Stimulated activated CD8-positive, alpha-beta memory T cell treated with anti-CD3 and anti-CD28 coated beads, Interleukin-4, amount 100 ng/mL, for 48 hours (primary cell): ENCODE data around the gene COG5.

ENCODE experiments used
- DNase-seq: peaks from one replicate; pipeline ENCODE4 v3.0.0-alpha.2; 2020

Gene COG5

DNA sequence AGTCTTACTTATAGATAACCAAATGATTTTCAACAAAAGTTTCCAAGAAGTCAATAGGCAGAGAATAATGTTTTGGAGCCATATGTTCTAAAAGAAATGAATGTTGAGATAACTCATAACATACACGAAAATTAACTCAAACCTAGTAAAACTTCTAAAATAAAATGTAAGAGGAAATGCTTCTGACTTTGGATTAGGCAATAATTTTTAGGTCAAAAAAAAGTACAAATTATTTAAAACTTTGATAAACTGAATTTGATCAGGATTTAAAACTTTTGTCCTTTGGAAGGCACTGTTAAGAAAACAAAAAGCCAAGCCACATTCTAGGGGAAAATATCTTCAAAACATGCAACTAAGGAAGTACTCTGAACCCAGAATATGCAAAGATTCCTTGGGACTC, 242.1 kb downstream of the COG5 start:
- no peak for DNase-seq

DNA sequence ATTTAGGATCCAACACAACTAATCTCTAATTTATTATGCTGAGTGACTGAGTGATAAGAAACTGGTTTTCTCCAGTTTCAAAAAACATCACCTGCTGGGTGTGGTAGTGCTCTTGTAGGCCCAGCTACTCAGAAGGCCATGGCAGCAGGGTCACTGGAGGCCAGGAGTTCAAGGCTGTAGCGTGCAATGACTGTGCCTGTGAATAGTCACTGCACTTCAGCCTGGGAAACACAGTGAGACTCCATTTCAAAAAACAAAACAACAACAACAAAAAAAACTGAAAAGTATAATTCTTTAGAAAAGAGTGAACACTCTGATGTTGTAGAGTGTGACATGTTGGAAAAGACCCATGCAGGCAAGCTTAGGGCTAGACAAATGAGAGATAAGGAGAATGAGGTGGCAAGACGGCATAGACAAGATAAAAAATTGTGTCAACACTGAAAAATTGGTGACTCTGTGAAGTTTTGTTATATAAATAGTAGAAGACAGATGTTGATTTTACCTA, 243.9 kb downstream of the COG5 start:
- DNase-seq, result no peak

- no peak for DNase-seq
Measured at GRCh38 chr7:107318523-107319160, 245.1 kb downstream of the COG5 start.

DNA sequence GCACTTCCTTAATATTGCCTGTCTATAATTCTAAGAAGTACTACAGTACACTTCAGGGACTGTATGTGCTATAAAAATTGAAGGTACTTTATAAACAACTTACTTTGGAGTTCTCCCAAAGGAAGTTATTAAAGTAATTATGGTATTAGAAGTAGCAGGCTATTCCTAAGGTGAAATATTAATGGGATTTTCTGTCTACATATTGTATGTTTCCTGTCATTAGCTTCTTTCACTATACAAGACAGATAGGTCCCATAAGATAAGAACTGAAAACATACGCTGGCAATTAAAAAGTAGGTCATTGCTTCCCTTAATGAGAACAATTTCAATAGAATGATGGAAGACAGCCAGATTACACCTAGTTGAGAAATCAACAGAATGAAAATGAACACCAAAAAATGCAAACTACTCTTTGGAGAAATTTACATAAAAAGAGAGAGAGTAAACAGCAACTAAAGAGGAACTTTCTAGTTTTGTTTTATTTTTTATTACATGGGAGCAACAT, 248.0 kb downstream of the COG5 start:
- no peak for DNase-seq

- no peak for DNase-seq
Measured at GRCh38 chr7:107313355-107313754, 250.4 kb downstream of the COG5 start.

DNA sequence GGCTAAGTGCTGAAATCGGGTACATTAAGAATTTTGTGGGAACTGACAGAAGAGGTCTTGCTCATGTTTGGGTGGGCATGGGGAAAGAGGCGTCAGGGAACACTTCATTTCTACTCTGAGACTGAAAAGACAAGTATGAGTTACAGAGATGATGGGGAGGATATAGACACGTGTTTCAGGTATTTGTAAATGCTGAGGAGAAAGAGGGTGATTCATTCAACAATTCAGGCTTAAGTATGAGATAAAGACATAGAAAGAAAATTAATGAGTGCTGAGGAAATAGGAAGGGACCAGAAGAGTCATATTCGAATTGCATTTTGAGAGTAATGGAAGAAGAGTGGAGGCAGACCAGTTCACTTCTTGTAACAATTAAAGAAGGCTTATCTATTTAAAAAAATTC, 251.3 kb downstream of the COG5 start:
- DNase-seq, result no peak

DNA sequence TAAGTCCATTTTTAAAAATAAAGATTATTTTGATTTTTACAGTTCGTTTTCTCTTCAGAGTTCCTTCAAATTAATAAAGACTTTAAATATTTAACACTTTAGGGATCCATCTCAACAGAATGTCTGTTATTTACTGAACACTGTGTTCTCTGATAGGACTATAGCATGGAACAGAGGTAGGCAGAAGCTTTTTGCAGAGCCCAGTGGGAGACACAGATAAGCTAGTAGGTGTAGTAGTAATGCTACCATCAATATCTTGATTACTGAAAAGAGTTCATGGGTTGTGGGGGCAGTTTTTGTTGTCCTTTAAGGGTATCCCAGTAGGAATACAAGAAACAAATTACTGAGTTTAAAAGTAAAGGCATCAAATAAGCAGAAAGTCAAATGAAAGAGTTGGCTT, 254.4 kb downstream of the COG5 start:
- DNase-seq, result no peak

- no peak for DNase-seq
Measured at GRCh38 chr7:107304636-107305035, 259.1 kb downstream of the COG5 start.

DNA sequence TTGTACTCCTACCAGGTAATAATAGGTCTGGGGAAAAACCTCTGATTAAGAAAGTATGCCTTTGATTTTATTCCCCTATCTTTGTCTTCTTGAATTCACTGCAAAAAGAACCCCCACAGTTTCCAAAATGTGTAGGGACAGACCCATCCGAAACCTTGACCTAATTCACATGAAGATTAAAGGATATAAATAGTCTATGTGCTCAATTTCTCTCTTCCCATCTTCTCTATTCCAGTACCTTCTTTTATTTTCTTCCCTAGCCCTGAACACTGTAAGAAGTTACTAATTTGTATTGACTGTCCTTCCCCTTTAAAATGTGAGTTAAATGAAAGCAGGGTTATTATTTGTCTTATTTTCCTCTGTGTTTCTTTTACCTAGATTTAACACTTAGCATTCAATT, 259.7 kb downstream of the COG5 start:
- no peak for DNase-seq

GRCh38 chr7:107302250-107302847, 261.4 kb downstream of the COG5 start:
- DNase-seq, result no peak

DNA sequence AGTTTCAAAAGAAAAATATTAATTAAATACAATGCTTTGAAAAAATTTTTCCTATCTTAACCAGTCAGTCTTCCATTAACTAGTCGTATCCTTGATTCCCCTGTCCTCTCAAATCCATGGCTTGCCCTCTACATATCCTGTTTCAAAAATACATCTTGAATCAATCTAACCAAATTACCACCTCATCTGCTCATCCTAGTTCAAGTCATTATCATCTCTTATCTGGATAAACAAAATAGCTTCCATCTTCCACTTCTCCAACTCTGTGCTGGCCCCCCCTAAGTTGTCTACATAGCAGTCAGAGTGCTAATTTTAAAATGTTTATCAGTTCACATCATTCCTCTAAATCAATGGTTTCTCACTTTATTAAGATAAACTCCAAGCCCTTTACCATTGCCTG, 269.5 kb downstream of the COG5 start:
- no peak for DNase-seq

DNA sequence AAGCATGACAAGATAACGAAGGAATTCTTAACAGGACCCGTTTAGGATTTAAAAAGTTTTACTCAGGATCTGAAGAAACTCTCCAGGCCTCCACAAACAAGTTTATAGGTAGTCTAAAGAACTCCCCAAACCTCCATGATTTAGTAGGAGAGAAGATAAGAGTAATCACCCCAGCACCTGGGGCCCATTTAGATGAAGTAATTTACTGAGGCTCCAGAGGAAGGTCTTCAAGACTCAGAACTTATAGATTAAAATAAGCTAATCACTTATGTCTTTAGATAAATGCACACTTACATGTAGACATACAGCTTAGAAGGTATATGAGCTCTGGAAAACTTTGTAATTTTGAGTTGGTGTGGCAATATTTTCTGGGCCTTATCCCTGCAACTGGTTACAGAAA, 271.1 kb downstream of the COG5 start:
- no peak for DNase-seq

GRCh38 chr7:107291434-107291833, 272.3 kb downstream of the COG5 start:
- no peak for DNase-seq

- DNase-seq, result no peak
Measured at GRCh38 chr7:107286751-107287621, 276.7 kb downstream of the COG5 start.

DNA sequence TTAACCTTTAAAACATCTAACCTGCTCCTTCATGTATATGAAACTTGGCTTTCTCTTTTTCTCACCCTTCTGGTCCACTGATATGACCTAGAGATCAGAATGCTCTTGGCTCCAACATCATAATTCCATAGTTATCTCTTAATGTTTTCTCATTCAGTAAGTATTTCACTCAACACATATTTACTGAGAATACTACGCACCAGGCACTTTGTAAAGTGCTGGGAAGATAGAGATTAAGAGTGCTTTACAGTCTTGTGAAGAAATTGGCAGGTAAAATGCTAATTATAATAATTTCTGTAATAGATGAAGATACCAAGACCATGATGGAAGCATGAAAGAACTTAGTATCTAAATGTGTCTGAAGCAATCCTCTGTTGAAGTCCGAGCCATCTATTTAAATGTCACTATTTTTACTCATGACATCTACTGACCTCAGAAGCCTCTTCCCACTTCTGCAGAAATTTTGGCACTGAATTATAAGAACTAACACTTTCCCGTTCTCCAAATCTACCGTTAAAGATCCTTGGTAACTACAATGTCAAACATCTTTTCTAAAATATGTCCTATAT, 278.7 kb downstream of the COG5 start:
- no peak for DNase-seq

- DNase-seq, result no peak
Measured at GRCh38 chr7:107277331-107277730, 286.4 kb downstream of the COG5 start.

DNA sequence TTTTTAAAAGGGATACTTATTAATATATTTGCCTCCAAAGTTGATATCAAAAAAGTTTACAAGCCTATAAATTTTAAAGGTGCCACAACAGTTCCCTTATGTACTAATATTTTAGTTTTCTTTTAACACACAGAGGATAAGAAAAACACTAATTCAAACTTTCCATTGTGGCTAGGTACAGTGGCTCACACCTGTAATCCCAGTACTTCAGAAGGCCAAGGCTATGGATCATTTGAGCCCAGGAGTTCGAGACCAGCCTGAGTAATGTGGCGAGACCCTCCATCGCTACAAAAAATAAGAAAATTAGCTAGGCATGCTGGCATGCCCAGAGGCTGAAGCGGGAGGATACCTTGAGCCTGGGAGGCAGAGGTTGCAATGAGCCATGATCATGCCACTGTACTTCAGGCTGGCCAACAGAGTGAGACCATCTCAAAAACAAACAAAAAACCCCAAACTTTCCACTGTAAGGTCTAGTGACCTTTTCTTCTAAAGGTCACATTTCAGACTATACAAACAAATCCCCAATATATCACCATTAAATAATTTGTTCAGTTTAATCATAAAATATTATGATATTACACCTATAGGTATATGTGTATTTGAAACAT, 287.4 kb downstream of the COG5 start:
- DNase-seq, result no peak

- DNase-seq, result no peak
Measured at GRCh38 chr7:107274506-107274905, 289.2 kb downstream of the COG5 start.

- DNase-seq, result no peak
Measured at GRCh38 chr7:107269790-107270189, 293.9 kb downstream of the COG5 start.

GRCh38 chr7:107268594-107268993, 295.1 kb downstream of the COG5 start:
- DNase-seq, result no peak

DNA sequence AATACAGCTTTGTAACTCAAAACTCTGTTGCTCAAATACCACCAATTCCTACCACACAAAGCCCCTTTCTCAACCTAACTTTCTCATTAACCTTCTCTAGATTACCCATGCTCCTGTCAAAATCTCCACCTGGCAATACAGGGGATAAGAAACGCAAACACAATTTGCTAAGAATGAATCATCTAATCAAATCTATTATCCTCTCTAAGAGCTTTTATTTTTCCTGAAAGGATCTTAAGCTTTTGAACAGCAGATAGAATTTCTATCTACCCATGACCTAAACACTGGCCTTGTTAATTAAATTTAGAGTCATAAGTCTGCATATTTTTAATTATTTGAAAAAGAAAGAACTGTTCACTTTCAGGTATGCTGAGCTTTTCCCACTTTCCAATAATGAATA, 296.6 kb downstream of the COG5 start:
- DNase-seq, result no peak

DNA sequence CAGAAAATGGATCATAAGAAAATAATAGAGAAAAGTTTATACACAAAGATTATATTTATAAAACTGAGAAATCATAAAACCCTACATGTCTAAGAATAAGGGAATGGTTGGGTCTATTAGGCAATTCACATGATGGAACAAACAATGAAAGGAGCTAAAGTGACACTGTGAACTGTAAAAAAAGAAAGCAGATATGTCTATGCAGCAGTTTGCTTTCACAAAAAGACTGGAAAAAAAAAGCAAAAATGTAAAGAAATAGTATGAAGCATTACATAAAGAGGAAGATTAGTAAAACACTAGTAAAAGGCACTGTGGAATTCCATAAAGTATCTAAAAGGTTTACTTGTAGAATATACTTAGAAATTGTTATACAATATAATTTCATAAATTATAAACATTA, 299.0 kb downstream of the COG5 start:
- DNase-seq, result no peak

DNA sequence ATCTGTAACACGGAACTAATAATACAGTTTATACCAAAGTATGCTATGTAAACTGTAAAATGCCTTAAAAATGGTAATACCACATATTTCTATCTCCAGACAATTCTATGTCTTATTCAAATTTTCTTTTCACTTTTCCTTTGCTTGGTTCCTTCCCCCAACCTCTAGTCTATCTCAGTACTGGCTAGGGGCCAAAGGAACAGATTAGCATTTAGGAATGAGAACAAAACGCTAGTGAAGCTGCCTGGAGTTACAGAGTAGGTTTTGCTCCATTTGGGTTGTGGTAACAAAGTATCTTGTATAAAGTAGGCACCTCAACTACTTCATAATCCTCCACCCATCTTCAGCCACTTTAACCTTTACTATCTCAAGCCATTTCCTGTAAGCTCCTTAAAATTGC, 300.9 kb downstream of the COG5 start:
- no peak for DNase-seq
